Measurements from ENCODE around the gene PCSK7. TPM values are rescaled to one million over a fixed set of nuclear protein-coding genes. Genes with fewer than 3 reads are reported as not detected.

The PCSK7 gene
- total RNA-seq, 1 donor from 2014 or later: 20.0 TPM

DNA sequence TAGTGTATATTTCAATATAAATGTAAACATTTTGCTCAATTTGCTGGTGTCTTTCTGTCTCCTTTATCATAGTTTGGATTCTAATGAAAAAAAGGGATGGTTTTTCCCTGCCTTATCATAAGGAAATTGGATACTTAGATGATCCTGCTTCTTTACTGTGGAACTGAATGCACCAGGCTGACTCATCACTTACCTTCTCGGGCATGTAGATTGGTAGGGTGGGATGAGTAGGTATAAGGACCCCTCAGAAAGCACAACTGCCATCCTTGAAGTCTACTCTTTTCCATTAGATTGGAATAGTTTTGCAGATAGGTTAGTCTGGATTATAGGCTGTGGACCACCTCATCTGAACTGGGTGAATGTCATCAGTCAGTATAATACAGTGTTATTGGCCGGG is 60.9 kb downstream of the PCSK7 start:
- DNase-seq (ENCODE audit: low spot score in 2 of 2): no peak
- FAIRE-seq: no peak

DNA sequence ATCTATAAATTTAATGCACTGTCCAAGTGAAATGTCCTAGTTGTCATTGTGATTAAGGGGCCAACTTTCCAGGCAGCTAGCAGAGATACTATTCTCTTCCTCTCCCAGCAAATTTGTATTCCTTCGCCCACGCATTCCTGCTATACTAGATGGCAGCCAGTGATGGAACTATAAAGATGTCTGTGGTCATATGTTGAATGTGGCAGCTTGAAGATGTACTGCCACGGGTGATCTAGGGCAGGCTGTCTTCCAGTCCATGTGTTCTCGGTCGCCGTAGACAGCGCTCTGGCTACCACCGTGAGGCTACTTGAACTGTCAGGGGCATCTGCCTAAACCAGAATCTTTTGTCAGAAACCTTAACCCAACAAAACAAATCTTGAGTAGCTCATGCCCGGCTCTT is 61.7 kb downstream of the PCSK7 start:
- DNase-seq (ENCODE audit: low spot score in 2 of 2) (no peak), FAIRE-seq (no peak)

DNA sequence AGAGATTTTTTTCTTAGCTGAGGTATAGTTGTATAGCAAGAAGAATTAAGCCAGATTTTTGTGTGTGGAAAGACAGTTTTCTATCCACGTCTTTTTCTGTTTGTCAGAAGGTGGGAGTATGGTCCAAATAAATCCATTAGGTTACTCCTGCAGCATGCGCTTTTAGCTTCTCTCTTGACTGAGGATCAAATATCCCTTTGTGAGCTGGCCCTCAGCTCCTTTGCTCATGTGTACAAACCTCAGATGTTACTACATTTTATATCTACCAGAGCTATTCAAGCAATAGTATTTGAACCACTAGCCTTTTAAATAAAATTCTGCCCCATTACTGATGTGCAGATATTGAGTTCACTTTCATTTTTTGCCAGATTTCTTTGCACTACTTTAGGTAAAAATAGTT is 62.1 kb downstream of the PCSK7 start:
- DNase-seq (ENCODE audit: low spot score in 2 of 2) (no peak), FAIRE-seq (no peak)

DNA sequence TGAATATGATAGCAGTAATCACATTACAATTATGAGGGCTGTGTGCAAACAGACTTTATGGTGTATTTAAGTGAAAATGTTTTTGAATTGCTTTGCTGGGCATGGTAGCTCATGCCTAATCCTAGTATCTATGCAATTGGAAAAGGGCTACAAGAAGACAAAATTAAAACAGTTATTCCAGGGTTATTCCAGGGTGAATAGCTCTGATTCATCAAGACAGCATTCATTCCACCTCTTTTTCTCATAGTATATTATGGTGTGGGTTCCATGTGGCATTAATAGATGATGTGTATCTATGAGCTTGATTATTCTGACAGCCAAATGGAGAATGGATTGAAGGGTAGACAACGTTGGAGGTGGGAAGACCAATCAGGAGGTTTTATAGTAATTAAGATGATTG is 65.4 kb downstream of the PCSK7 start:
- FAIRE-seq: no peak
- no peak for DNase-seq (ENCODE audit: low spot score in 2 of 2)

DNA sequence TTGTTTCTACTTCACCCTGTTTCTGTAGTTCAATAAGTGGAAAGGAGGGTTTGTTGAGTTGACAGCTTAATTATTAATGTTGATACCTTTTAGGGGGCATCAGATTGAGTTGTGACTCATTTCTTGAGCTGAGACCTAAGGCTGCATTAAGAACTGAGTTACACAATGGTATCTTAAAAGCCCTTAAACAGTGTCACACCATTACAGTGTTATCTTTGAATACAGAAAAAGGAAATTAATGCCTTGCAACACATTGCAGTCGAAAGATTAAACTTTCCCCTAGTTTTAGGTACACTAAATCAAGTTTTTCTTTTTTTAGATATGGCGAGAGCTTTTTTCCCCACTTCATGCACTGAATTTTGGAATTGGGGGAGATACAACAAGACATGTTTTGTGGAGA is 71.0 kb downstream of the PCSK7 start:
- no peak for FAIRE-seq
- DNase-seq (ENCODE audit: low spot score in 2 of 2): no peak

DNA sequence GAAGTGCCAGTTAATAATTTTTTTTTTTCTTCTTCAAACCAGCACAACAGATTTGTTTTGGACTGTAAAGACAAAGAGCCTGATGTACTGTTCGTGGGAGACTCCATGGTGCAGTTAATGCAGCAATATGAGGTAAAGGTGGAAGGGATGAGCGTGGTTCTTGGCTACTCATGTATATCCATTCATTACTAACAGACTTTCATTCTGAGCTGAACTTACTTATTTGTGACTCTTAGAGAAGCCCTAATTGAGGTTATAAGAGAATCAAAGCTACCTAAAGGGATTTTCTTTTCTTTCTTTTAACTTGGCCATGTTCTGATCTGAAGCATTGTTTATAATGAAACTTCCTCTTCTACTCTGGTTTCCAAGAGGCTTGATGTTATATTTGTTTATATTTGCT is 72.0 kb downstream of the PCSK7 start:
- no peak for DNase-seq (ENCODE audit: low spot score in 2 of 2)
- no peak for FAIRE-seq

DNA sequence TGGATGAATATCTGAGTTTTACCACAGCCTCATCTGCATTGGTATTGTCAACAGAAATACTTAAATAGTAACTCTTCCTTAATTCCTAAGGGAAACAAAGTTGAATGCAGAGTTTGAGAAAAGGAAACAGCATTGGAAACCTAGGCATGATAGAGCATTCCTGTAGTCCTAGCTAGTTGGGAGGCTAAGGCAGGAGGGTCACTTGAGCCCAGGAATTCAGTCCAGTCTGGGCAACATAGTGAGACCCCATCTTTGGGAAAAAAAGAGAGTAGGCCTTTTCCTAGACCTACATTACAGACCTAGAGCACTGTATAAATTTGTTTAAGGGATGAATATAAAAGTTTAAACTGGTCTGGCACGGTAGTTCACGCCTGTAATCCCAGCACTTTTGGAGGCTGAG is 74.4 kb downstream of the PCSK7 start:
- FAIRE-seq: no peak
- DNase-seq (ENCODE audit: low spot score in 2 of 2): no peak

DNA sequence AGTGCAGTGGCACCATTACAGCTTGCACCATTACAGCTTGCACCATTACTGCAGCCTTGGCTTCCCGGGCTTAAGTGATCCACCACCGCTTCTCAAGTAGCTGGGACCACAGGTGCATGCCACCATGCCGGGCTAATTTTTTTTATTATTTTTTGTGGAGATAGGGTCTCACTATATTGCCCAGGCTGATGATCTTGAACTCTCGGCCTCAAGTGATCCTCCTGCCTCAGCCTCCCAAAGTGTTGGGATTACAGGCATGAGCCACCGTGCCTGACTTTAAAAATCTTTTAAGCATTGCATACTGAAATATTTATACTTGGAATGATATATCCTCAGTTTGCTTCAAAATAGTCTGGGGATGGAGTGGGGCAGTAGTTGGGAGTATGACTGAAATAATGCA is 77.4 kb downstream of the PCSK7 start:
- no peak for DNase-seq (ENCODE audit: low spot score in 2 of 2)
- FAIRE-seq: no peak

Small RNA genes within 50 kb of the gene (small RNA-seq; reads per million reads assigned to genes)
- not detected for gene RF00564

Other genes starting within 250 kb of the PCSK7 start
- 27.3 TPM for gene SIK3, start 133.6 kb downstream of the PCSK7 start, total RNA-seq
- gene PAFAH1B2, start 87.8 kb downstream of the PCSK7 start, total RNA-seq: 400 TPM
- gene SIDT2, start 53.3 kb downstream of the PCSK7 start, total RNA-seq: 9.4 TPM
- gene TAGLN, start 32.7 kb downstream of the PCSK7 start, total RNA-seq: 17.5 TPM
- gene RNF214, start 598 bp upstream of the PCSK7 start, total RNA-seq: 15.1 TPM
- 3.7 TPM for gene BACE1-AS, start 59.3 kb upstream of the PCSK7 start, total RNA-seq
- gene BACE1, start 84.2 kb upstream of the PCSK7 start, total RNA-seq: 21.2 TPM
- gene CEP164, start 95.8 kb upstream of the PCSK7 start, total RNA-seq: 15.1 TPM